HepG2 (cell line): ENCODE data around the gene OR14I1. TPM values are rescaled to one million over a fixed set of nuclear protein-coding genes. Genes with fewer than 3 reads are reported as not detected.
"Not testable (repeated sequence)": the region's sequence is repeated elsewhere in the genome, so short reads cannot be mapped to it uniquely, and the experiment has no call there.

Source experiments
- ATAC-seq: fragments of 200-7000 bp; cut with Tn5 transposase; 3 replicates; pipeline ENCODE4 v1.9.1; 2020; ENCODE audit warnings: mild to moderate bottlenecking, moderate library complexity
- BruUV-seq: library from RNA; stranded (reverse); fragments of 400-500 nt; replicated peaks from 2 replicates; lab custom pipeline; 2021; lab: Mats Ljungman, UMichigan
- CTCF ChIA-PET: fragments of 300-600 bp; formaldehyde crosslinking; extraction: SDS; loops from one replicate; lab custom pipeline; 2021; ENCODE audit warnings: low total read pairs, inconsistent platforms, low intra/inter-chr PET ratio; lab: Yijun Ruan, JAX
- POLR2A ChIA-PET: fragments of 350-600 bp; sonication (Branson Sonifier 250); formaldehyde crosslinking; loops from one replicate; lab custom pipeline; 2020; ENCODE audit warnings: antibody characterized with exemption, inconsistent platforms; lab: Yijun Ruan, JAX
- DNase-seq: peaks from one replicate; pipeline ENCODE4 v3.0.0-alpha.2; 2015; ENCODE audit warnings: low spot score
- FAIRE-seq: peaks from 3 replicates; lab custom pipeline; 2011; peaks lifted over from hg19 to GRCh38; lab: Jason Lieb, UNC
- H2AFZ ChIP-seq: one replicate; pipeline ENCODE4 v1.6.1; 2011; ENCODE audit warnings: low read length, inconsistent platforms
- H3K27ac ChIP-seq: fragments of 300-600 bp; 3 replicates; pipeline ENCODE4 v1.8.0; 2011; ENCODE audit warnings: mixed run types, mild to moderate bottlenecking, mixed read lengths, low read length, inconsistent platforms; ENCODE audit not compliant: insufficient read depth; ENCODE audit errors: extremely low read length
- H3K27me3 ChIP-seq, 2 experiments: fragments of 200-600 bp in 1 of 2; 2 replicates in 1 of 2; 3 replicates in 1 of 2; pipeline versions ENCODE4 v1.6.0 to v1.8.0; 2011; ENCODE audit warnings: low read length in 2 of 2, mild to moderate bottlenecking in 2 of 2, moderate library complexity in 2 of 2, inconsistent platforms in 1 of 2; ENCODE audit not compliant: insufficient read depth in 2 of 2, control insufficient read depth in 1 of 2
- H3K36me3 ChIP-seq, 2 experiments: fragments of 200-600 bp in 1 of 2; replicated peaks in 1 of 2; 2 replicates in 1 of 2; 3 replicates in 1 of 2; pipeline versions ENCODE4 v1.5.1 to v1.8.0; 2011; ENCODE audit warnings: low read length in 2 of 2, inconsistent platforms in 1 of 2; ENCODE audit not compliant: insufficient read depth in 2 of 2, control insufficient read depth in 1 of 2
- H3K4me1 ChIP-seq: 2 replicates; pipeline ENCODE4 v1.5.1; 2012; ENCODE audit warnings: low read length, inconsistent platforms; ENCODE audit not compliant: insufficient read depth
- H3K4me2 ChIP-seq: 2 replicates; pipeline ENCODE4 v1.6.0; 2011; ENCODE audit warnings: low read depth, low read length, inconsistent platforms
- H3K4me3 ChIP-seq, 3 experiments: fragments of 200-600 bp in 1 of 3; sonication (generic), shearing (Covaris generic) in 1 of 3; replicated peaks in 1 of 3; 2 replicates each; pipeline ENCODE4 v1.5.1; 2011 to 2016; ENCODE audit warnings: low read length in 3 of 3, inconsistent platforms in 2 of 3, low read depth in 2 of 3, mild to moderate bottlenecking in 2 of 3, control low read depth in 1 of 3, mixed read lengths in 1 of 3; ENCODE audit not compliant: insufficient read depth in 1 of 3
- H3K79me2 ChIP-seq: one replicate; pipeline ENCODE4 v1.6.1; 2011; ENCODE audit warnings: low read length, inconsistent platforms; ENCODE audit not compliant: insufficient read depth
- H3K9ac ChIP-seq: 2 replicates; pipeline ENCODE4 v1.6.0; 2011; ENCODE audit warnings: mild to moderate bottlenecking, low read depth, low read length, inconsistent platforms; ENCODE audit not compliant: insufficient read depth
- H3K9me3 ChIP-seq: 2 replicates; pipeline ENCODE4 v1.5.1; 2012; ENCODE audit warnings: mild to moderate bottlenecking, low read length
- H4K20me1 ChIP-seq: 2 replicates; pipeline ENCODE4 v1.6.0; 2011; ENCODE audit warnings: inconsistent platforms, mild to moderate bottlenecking, low read length, moderate library complexity; ENCODE audit not compliant: insufficient read depth
- WGBS: methylation state at CpG from one replicate; pipeline ENCODE4 v1.1.6; 2017; ENCODE audit warnings: low lambda C conversion rate; 5-methylcytosine and 5-hydroxymethylcytosine counted together
- in situ Hi-C: cut with HindIII; loops from 2 replicates; pipeline ENCODE4 v1.10.0; 2017; ENCODE audit warnings: low pct_unique_long_range_greater_than_20kb; ENCODE audit not compliant: extremely low pct_ligation_motif_present
- intact Hi-C: fragments of 100-400 bp; cut with micrococcal nuclease; formaldehyde crosslinking; loops from one replicate; pipeline ENCODE4 v1.10.0; 2022; ENCODE audit not compliant: unreplicated experiment
- polyA plus RNA-seq, 8 experiments: library from polyadenylated mRNA; depleted of rRNA in 3 of 8; stranded (reverse) in 7 of 8; unstranded in 1 of 8; fragments of >200 nt; fragmentation: Illumina TruSeq in 4 of 8; extraction: Trizol in 4 of 8; gene quantifications; 2 replicates each; pipeline versions ENCODE4 v1.2.1 to v1.2.3, GENCODE V29; 2011 to 2016; ENCODE audit warnings: low read depth in 4 of 8, missing spikeins in 1 of 8, mixed read lengths in 1 of 8; ENCODE audit not compliant: insufficient read depth in 1 of 8
- small RNA-seq, 3 experiments: library from RNA; depleted of rRNA; stranded (forward); fragments of <200 nt; gene quantifications; one replicate each; pipeline ENCODE3, GENCODE V24; 2012; ENCODE audit warnings: low read depth in 2 of 3, low replicate concordance in 1 of 3; ENCODE audit not compliant: insufficient read length in 3 of 3, insufficient read depth in 2 of 3
- total RNA-seq, 5 experiments: library from RNA; depleted of rRNA; stranded (reverse); fragments of >200 nt; fragmentation: Illumina TruSeq; extraction: Trizol; gene quantifications; 2 replicates each; pipeline ENCODE4 v1.2.3, GENCODE V29; 2016; ENCODE audit warnings: low read depth in 1 of 5

Gene OR14I1
- total and polyA plus RNA-seq, 2 of the 13 experiments (the other 11 are each of a cell fraction or from before 2014, with no cell fraction given): not detected

DNA sequence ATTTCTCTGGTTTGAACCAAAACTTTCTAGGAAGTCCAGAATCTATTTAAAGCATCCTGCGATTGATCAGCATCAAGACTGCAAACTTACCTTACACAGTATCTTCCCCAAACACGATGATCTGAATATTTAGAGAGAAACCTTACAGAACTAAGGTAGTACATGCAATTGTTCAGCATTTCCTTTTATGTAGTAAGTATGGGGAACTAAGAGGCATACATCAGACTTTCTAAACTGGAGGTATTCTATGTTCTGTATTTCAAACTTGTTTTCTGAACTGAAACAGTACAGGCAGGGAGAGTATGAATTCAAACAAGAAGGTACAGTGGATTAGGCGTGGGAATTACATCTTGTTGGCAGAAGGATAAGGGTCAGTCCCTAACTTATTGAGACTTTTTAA is 47.2 kb downstream of the OR14I1 start, which contains the start of gene OR2T27:
Gene OR2T27 (minus strand): TSS at position 175 of the 400 bp plus-strand sequence. CDS start 4,644 bp downstream, outside the sequence.
- ATAC-seq, H3K9me3 ChIP-seq, in situ Hi-C loops, DNase-seq, H3K4me3 ChIP-seq, H3K27ac ChIP-seq, H3K79me2 ChIP-seq, H3K4me1 ChIP-seq, H2AFZ ChIP-seq, H4K20me1 ChIP-seq, intact Hi-C loops, H3K9ac ChIP-seq, POLR2A ChIA-PET, CTCF ChIA-PET, H3K27me3 ChIP-seq, BruUV-seq, FAIRE-seq, H3K36me3 ChIP-seq, H3K4me2 ChIP-seq: not testable (repeated sequence)
- 17% methylated on average over 1 of the region's 3 CpGs for WGBS

Small RNA genes lying within 50 kb of the gene (small RNA-seq; reads per million reads assigned to genes)
- 0 reads per million in 3 experiments for gene AHCYP8

Other genes with a start within 250 kb of the OR14I1 start
- gene OR2T3, start 229.4 kb downstream of the OR14I1 start, total RNA-seq (2016; rRNA removed; fragmentation: Illumina TruSeq; extraction: Trizol): not detected in 2 replicates
- gene OR2T3, start 229.4 kb downstream of the OR14I1 start, polyA plus RNA-seq (2011; rRNA removed): not detected in 2 replicates
- not detected in 2 replicates for gene OR2T5, start 214.2 kb downstream of the OR14I1 start, total RNA-seq (2016; rRNA removed; fragmentation: Illumina TruSeq; extraction: Trizol)
- gene OR2T5, start 214.2 kb downstream of the OR14I1 start, polyA plus RNA-seq (2011; rRNA removed): not detected in 2 replicates
- not detected in 2 replicates for gene OR2G6, start 194.7 kb downstream of the OR14I1 start, total RNA-seq (2016; rRNA removed; fragmentation: Illumina TruSeq; extraction: Trizol)
- gene OR2G6, start 194.7 kb downstream of the OR14I1 start, polyA plus RNA-seq (2011; rRNA removed): not detected in 2 replicates
- gene OR2T29, start 140.0 kb downstream of the OR14I1 start, total RNA-seq (2016; rRNA removed; fragmentation: Illumina TruSeq; extraction: Trizol): not detected in 2 replicates
- gene OR2T29, start 140.0 kb downstream of the OR14I1 start, polyA plus RNA-seq (2011; rRNA removed): not detected in 2 replicates
- not detected in 2 replicates for gene OR2T34, start 128.0 kb downstream of the OR14I1 start, total RNA-seq (2016; rRNA removed; fragmentation: Illumina TruSeq; extraction: Trizol)
- gene OR2T34, start 128.0 kb downstream of the OR14I1 start, polyA plus RNA-seq (2011; rRNA removed): not detected in 2 replicates
- gene OR2T10, start 105.1 kb downstream of the OR14I1 start, total RNA-seq (2016; rRNA removed; fragmentation: Illumina TruSeq; extraction: Trizol): not detected in 2 replicates
- gene OR2T10, start 105.1 kb downstream of the OR14I1 start, polyA plus RNA-seq (2011; rRNA removed): not detected in 2 replicates
- not detected in 2 replicates for gene OR2T11, start 67.7 kb downstream of the OR14I1 start, total RNA-seq (2016; rRNA removed; fragmentation: Illumina TruSeq; extraction: Trizol)
- not detected in 2 replicates for gene OR2T11, start 67.7 kb downstream of the OR14I1 start, polyA plus RNA-seq (2011; rRNA removed)
- not detected in 2 replicates for gene OR2T35, start 57.5 kb downstream of the OR14I1 start, total RNA-seq (2016; rRNA removed; fragmentation: Illumina TruSeq; extraction: Trizol)
- gene OR2T35, start 57.5 kb downstream of the OR14I1 start, polyA plus RNA-seq (2011; rRNA removed): not detected in 2 replicates
- not detected in 2 replicates for gene OR2T27, start 47.2 kb downstream of the OR14I1 start, total RNA-seq (2016; rRNA removed; fragmentation: Illumina TruSeq; extraction: Trizol)
- gene OR2T27, start 47.2 kb downstream of the OR14I1 start, polyA plus RNA-seq (2011; rRNA removed): not detected in 2 replicates
- gene LYPD8, start 53.0 kb upstream of the OR14I1 start, total RNA-seq (2016; rRNA removed; fragmentation: Illumina TruSeq; extraction: Trizol): not detected in 2 replicates
- gene LYPD8, start 53.0 kb upstream of the OR14I1 start, polyA plus RNA-seq (2011; rRNA removed): not detected in 2 replicates
- 10.2 and 14.9 TPM in 2 replicates for gene SH3BP5L, start 123.1 kb upstream of the OR14I1 start, total RNA-seq (2016; rRNA removed; fragmentation: Illumina TruSeq; extraction: Trizol)
- gene SH3BP5L, start 123.1 kb upstream of the OR14I1 start, polyA plus RNA-seq (2011; rRNA removed): 10.3 and 12.3 TPM in 2 replicates
- 16.8 and 17.2 TPM in 2 replicates for gene ZNF672, start 135.5 kb upstream of the OR14I1 start, total RNA-seq (2016; rRNA removed; fragmentation: Illumina TruSeq; extraction: Trizol)
- gene ZNF672, start 135.5 kb upstream of the OR14I1 start, polyA plus RNA-seq (2011; rRNA removed): 22.9 and 25.1 TPM in 2 replicates
- gene ZNF692, start 156.3 kb upstream of the OR14I1 start, total RNA-seq (2016; rRNA removed; fragmentation: Illumina TruSeq; extraction: Trizol): 6.2 and 27.3 TPM in 2 replicates
- 45.8 and 56.0 TPM in 2 replicates for gene ZNF692, start 156.3 kb upstream of the OR14I1 start, polyA plus RNA-seq (2011; rRNA removed)
- 7.4 and 7.9 TPM in 2 replicates for gene PGBD2, start 203.5 kb upstream of the OR14I1 start, total RNA-seq (2016; rRNA removed; fragmentation: Illumina TruSeq; extraction: Trizol)
- 6.0 and 6.8 TPM in 2 replicates for gene PGBD2, start 203.5 kb upstream of the OR14I1 start, polyA plus RNA-seq (2011; rRNA removed)